HG02678 (cell line): ENCODE data around the gene HENMT1.

Experiments used
- ATAC-seq: cut with Tn5 transposase; IDR thresholded peaks from one replicate; pipeline ENCODE4 v1.9.1; 2021; ENCODE audit warnings: mild to moderate bottlenecking, moderate library complexity; ENCODE audit not compliant: unreplicated experiment

The HENMT1 gene

DNA sequence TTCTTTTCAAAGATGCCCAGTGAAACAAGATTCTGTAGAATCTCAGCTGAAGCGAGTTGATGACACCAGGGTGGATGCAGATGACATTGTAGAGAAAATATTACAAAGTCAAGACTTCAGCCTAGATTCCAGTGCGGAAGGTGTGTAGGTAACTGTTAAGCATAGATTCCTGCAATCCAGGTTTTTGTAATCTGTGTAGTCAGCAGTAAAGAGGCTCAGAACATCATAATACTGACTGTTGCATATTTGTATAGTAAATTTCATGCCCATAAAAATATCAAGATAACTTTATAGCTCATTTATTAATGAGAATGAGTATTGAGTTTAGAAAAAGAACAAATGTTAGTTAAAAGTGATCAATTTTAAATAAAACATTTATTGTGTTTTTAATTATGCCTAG is 32.2 kb downstream of the HENMT1 start:
- ATAC-seq, result no peak

DNA sequence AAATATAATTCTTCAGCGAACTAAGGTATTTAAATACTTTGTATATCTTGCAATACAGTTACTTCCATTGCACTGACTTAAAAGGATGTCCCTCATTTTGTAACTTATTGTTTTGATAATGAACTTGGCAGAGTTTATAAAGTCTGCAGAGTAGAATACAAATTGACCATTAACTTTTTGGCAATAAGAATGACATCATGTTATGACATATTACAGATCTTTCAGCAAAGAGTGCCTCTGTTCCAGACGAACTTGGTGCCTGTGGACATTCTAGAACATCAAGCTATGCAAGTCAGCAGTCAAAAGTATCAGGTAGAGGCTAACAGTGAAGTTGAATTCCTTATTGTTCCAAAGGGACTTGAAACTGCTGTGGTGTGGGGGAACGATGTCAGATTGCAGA is 32.9 kb downstream of the HENMT1 start:
- no peak for ATAC-seq

DNA sequence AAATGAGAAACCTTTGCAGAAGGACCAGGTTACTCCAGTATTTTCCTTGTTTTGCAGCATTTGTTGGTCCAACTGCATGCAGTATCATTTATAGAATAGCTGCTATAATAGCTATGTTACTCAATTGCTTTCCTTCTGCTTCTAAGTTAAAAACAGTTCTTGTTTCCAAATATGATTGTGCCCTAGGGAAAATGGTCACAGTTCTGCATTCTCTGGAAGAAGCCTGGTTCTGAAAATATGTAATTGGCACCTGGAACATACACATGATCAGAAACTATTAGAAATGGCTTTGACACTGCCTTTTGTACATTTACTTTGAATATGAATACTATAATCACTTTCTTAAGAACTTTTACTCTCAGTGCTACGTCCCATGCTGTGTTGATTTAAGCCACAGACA is 33.6 kb downstream of the HENMT1 start:
- no peak for ATAC-seq

DNA sequence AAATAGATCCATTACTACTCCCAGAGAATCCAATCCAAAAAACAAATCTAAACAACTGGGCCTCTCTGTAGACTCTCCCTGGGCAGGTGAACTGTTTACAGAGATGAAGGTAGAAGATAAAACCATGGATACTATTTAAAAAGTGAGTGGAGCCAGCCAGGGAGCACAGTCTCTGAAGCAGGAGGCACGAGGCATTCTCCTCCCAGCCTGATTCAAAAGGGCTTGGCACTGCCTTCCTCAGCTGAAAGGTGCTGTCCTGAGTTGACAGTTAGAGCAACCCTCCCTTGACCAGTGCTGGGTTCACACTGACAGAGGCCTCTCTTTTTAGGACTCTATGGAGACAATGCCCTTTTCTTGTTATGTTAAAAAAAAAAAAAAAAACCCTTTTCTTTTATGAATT is 36.8 kb downstream of the HENMT1 start:
- no peak for ATAC-seq

DNA sequence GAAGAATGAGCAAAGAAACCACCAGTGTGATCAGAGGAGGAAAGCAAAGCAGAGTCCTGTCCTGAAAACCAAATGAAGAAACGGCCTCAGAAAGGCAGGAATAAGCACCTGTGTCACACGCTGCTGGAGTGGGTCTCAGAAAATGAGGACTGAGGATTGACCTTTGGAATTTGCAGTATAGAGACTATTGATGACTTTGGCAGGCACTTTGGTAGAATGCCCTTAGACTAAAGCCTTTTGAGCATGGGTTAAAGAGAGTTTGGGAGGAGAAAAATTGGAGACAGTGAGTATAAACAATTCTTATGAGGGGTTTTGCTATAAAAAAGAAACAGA is 43.2 kb downstream of the HENMT1 start:
- ATAC-seq, result no peak

DNA sequence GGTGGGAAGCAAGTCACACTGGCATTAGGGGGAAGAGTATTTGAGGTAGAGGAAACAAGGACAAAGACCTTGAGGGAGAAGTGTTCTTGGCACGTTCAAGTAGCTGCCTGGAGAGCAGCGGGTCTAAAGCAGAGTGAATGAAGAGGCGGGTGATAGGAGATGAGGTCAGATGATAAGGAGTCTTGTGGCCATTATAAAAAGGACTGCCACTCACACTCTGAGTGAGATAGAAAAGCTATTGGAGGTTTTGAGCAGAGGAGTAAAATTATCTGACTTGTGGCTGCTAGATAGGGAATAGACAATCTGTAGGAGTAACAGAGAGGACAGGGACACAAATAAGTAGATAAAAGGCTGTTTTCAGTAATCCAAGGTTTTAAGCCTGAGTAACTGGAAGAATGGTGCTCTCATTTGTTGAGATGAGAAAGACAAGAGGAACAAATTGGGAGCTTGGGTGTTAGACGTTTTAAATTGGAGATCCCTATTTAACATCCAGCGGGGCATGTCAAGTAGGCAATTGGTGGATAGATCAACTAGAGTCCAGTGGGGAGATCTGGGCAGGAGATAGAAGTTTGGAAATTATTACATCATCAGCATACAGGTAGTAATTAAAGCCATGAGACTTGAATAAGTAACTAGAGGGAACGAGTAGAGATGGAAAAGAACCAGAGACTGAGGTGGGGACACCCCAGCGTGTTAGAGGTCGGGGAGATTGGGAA is 43.7 kb downstream of the HENMT1 start:
- ATAC-seq, result no peak

DNA sequence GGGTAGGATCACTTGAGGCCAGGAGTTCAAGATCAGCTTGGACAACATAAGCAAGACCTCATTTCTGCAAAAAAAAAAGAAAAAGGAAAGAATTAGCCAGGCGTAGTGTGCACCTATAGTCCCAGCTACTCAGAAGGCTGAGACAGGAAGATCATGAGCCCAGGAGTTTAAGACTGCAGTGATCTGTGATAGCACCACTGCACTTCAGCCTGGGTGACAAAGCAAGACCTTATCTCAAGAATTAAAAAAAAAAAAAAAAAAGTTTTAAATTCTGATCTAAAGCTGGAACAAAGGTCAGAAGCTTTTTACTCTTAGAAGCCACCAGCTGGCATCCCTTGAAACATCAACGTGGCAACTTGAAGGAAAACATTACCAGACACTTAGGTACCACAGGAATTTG is 45.3 kb downstream of the HENMT1 start:
- ATAC-seq, result no peak

DNA sequence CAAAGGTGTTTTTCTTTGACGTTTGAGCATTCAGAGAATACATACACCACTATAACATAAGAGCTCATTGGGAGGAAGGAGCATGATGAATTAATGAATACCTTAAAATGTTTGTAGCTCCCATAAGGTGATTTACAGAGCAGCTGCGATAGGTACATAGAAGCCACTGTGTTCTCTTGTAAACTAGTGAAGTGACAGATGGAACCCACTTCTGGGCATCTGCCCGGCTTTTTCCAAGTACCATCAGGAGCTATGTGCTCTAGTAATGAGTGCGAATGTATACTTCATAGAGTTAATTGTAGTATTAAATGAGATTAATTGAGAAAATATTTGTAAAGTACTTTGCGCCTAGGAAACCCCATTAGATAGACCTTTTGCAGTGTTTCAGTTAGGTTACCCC is 48.4 kb downstream of the HENMT1 start:
- ATAC-seq, result no peak

DNA sequence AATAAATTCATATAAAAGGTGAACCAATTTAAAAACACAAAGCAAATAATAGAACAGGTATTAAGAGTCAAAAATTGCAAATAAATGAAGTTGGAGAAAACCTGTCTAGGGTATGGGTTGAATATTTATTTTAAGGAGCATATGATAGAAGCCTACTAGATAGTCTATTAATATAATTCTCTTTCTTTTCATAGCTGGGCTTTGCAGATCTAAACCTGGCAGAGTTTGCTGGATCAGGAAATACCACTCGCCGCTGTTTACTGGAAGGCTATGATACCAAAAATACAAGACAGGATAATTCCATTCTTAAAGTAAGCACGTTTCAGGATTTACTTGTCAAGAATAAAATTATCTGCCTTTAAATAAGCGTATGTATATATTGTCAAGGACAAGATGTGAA is 48.9 kb downstream of the HENMT1 start:
- ATAC-seq, result no peak

DNA sequence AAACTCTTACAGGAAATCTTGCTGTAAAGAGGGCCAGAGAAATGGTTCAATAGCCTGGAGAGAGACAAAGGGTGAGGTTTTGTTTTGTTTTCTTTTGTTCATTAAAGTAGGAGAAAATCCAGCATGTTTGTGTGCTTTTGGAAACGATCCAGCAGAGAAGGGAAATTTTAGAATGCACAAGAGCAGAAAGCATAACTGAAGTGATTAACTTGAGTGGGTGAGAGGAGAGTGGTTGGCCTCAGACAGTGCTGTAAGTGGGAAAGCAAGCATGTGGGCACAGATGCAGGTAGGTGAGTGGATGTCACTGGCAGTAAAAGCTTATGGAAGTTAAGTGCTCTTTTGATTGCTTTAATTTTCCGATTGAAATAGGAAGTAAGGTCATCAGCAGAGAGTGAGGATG is 50.8 kb downstream of the HENMT1 start:
- no peak for ATAC-seq

DNA sequence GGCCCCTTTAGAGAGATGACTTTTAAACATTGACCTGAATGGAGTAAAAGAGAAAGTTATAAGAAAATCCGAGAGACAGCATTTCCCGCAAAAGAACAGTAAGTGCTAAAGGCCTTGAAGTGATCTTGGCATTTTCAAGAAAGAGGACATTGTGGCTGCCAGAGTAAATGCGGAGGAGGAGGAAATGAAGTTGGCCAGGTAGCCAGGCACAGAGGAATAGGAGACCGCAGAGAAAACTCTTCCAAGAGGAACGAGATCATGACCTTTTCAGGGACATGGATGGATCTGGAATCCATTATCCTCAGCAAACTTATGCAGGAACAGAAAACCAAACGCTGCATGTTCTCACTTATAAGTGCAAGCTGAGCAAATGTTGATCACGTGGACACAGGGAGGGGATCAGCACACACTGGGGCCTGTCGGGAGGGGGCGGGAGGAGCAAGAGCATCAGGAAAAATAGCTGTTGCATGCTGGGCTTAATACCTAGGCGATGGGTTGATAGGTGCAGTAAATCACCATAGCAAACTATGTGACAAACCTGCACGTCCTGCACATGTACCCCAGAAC is 51.3 kb downstream of the HENMT1 start:
- ATAC-seq, result no peak

DNA sequence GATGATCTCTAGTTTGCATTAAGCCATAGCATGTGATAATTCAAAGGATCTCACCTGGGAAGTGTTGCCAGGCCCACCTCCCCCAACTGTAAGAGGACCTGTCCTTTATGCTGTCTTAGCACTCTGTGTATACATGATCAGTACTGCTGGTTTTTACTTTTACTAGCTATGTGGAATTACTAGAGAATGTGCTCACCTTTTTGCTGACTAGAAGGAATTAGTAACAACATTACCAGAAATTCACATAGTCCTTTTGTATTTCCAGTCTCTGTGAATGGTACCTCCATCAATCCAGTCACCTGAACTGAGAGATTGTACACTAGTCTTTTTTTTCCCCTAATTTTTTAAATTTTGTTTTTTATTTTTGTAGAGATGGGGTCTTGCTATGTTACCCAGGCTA is 54.4 kb downstream of the HENMT1 start:
- no peak for ATAC-seq

DNA sequence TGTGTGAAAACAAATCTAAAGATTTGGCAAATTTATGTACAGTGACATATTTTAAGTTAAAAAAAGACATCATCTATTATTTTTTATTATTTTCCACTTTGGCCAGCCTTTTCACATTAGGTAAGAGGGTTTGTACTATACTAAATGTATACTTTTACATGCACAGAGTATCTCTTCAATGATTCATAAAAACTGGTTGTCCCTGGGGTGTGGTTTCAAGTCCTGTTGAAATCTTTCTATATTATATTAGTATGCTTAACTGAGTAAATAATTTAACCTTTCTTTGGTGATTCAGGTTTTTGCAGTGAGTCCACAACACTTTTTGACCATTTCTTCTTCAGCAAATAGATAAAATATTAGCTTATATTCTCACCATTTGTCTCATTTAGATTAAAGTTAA is 55.3 kb downstream of the HENMT1 start:
- ATAC-seq, result no peak

DNA sequence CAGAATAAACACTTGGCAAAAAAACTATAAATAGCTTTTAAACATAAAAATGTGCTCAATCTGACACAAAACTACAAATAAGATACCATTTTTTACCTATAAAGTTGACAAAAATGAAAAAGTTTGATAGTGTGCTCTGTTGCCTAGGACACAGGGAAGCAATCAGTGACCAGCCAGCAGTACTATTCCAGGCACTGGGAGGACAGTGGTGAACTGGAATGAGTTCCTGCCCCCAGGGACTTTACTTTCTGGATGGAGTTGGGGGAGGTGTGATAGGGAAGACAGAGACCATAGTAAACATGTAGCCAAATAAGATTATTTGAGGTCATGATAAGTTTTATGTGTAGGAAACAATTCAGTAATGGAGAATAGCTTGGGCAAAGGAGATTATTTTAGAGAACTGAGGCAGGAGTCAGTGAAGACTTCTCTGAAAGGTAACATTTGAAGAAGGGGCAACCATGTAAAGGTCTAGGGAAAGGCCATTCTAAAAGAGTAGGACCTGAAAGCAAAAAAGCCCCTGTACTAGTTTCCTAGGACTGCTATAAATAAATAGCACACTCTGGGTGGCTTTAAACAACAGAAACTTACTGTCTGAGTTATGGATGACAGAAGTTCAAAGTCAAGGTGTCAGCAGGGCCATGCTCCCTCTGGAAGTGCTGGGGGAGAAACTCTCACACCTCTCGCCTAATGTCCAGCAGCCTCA is 59.0 kb downstream of the HENMT1 start:
- ATAC-seq, result no peak

DNA sequence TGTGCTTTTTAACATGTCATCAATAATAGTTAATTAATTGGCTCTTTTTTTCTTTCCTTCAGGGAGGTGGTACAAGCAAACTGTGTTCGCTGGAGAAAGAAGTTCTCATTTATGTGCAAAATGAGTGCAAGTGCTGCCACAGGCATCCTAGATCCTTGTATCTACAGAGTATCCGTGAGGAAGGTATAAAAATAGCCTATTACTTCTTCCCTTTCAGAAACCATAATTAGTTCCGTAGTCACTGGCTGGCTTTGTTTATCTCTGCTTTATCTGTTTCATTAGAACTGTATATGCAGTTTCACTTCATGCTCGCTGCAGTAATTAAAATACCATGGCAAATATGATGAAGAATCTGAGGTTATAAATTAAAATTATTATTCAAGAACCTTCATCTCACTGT is 60.4 kb downstream of the HENMT1 start:
- no peak for ATAC-seq

DNA sequence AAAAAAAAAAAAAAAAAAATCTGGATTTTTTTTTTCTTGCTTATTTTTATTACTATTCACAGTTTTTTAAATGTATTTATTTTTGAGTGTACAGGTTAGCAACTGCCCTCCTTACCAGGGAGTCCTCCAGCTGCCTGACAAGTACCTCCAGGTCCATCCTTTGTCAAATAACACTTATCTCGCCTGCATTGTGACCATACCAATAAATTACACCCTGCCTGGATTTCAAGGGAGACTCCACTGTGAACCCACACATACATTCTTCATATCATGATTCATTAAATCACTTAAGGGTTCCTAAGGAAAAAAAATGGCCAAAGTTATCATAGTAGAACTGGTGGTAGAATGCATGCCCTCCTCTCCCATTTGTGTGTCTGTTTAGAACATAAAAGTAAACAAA is 62.6 kb downstream of the HENMT1 start:
- no peak for ATAC-seq
